Activated CD4-positive, alpha-beta T cell treated with anti-CD3 and anti-CD28 coated beads, Interleukin-2, amount 10 ng/mL, durations not matched to agents 7 days and 5 days (primary cell): ENCODE results near the gene DCTN2. TPM values are rescaled to one million over a fixed set of nuclear protein-coding genes. Genes with fewer than 3 reads are reported as not detected.
"Not testable (repeated sequence)": the region's sequence is repeated elsewhere in the genome, so short reads cannot be mapped to it uniquely, and the experiment has no call there.

Experiments
- CTCF ChIA-PET: fragments of 350-600 bp; sonication (Branson Sonifier 250); formaldehyde crosslinking; loops from one replicate; lab custom pipeline; 2021; ENCODE audit warnings: antibody characterized with exemption; lab: Charles Lee
- POLR2A ChIA-PET: fragments of 350-600 bp; sonication (Branson Sonifier 250); formaldehyde crosslinking; loops from one replicate; lab custom pipeline; 2021; ENCODE audit warnings: antibody characterized with exemption; lab: Charles Lee
- DNase-seq: peaks from one replicate; pipeline ENCODE4 v3.0.0-alpha.2; 2020
- H3K27ac Mint-ChIP-seq: one replicate; pipeline ENCODE4 v1.8.0; 2021; ENCODE audit warnings: mild to moderate bottlenecking, moderate library complexity, mixed read lengths
- H3K27me3 Mint-ChIP-seq: one replicate; pipeline ENCODE4 v1.8.0; 2021; ENCODE audit warnings: mixed read lengths
- H3K36me3 Mint-ChIP-seq: one replicate; pipeline ENCODE4 v1.8.0; 2021; ENCODE audit warnings: low read depth, mixed read lengths
- H3K4me1 Mint-ChIP-seq: one replicate; pipeline ENCODE4 v1.8.0; 2021; ENCODE audit warnings: mixed read lengths
- H3K4me3 Mint-ChIP-seq: one replicate; pipeline ENCODE4 v1.8.0; 2021; ENCODE audit warnings: mild to moderate bottlenecking, moderate library complexity, mixed read lengths
- H3K9me3 Mint-ChIP-seq: one replicate; pipeline ENCODE4 v1.8.0; 2021; ENCODE audit warnings: mixed read lengths
- total RNA-seq, 2 experiments: library from RNA; stranded (reverse); gene quantifications; one replicate each; pipeline ENCODE4 v1.2.3, GENCODE V29; 2021

Gene DCTN2
- total RNA-seq, 2 experiments from 2014 or later = 79.3 to 80.5 TPM

DNA sequence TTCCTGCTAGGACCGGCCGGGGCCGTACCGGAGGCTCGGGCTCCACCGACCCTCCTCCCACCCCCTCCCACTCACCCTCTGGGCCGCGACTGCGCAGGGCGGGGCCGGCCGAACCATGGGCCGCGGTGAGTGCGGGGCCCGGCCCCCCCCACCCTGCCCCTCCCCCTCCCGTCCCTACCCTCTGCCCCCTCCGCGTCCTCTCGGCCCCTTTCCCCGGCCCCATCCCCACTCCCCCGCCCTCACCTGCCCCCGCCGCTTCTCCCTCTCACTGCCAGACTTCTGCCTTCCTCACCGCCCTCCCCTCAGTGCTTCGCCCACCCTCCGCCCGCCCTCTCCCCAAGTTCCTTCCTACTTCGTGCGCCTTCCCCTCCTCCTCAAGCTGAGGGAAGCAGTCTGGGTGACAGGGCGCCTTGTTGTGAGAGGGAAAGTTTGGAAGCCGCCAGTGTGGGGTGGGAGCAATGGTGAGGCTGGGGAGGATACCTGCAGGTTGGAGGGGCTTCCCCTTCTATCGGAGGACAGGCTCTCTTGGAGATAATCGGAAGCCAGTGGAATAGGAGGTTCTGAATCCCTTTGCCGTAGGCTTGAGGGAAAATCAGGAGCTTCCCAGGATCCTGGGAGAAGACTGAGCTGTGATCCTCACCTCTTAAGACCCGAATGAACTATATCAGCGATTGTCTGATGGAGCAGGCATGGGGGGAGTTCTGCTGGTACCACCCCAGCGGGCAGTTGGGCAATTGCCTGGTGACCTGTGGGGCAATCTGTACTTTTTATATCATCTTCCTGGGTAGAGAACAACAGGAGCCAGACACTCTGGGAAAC lies 23.9 kb downstream of the DCTN2 start:
- Mint-ChIP-seq H3K4me1 (peaks cover 55% of the 10 kb centered on the region), H3K9me3 (no peaks in the 10 kb centered on the region), H3K27me3 (no peaks in the 10 kb centered on the region), H3K36me3 (peaks cover 31% of the 10 kb centered on the region), H3K27ac (peak overlapping the region; percentile 94), H3K4me3 (peak overlapping the region; percentile 98)
- DNase-seq = peak; percentile 60
- ChIA-PET POLR2A (no interaction called here), CTCF (interaction anchor here (0.6 to 8.9 kb wide), 6 partner anchors 8 to 77 kb away, joined by 3 to 70 read pairs (median 4); no protein-coding TSS in a partner anchor)

DNA sequence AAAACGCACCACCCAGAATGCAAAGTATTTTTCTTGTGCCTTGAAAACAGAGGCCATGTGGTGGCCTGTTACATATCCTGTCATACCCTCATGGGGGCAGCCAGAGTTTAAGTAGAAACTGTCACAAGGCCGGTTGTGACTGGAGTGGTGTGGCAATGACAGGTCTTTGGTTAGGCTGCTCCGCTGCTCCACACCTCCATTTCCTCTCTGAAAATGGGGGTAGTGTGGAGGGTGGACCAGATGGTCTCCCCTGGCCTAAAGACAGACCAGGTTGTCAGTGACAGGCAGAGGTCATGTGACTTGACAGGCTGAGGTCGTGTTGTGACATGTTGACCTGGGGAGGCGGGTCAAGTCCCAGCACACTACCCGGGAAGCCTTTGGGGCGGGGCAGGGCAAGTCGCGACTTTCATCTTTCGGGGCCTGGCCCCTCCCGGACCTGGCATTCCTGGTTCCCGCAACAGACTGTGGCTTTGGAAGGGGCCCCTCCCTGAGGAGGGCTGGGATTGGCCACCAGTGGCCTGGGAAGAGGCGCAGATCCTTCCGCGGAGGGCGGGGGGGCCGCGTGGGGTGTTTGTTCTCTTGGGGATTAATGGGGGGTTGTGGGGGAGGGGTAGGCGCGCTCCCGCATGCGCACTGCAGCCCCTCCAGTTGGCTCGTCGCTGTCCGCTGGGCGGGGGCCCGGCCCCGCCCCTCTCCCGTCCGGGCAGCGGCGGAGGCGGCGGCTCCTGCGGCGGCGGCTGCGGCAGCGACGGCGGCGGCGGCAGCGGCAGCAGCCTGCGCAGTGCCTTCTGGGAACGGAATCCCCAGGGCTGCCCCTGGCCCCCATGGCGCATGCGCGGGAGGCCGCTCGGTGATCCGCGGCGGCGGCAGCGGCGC lies 24.7 kb downstream of the DCTN2 start, which contains the start of gene MBD6:
MBD6 (plus strand) TSS at position 814 of the 876 bp plus-strand sequence. CDS start 1,480 bp downstream, outside the sequence.
- H3K4me3 Mint-ChIP-seq = peak within 1 kb of the TSS; percentile 98
- H3K27ac Mint-ChIP-seq = peak within 1 kb of the TSS; percentile 100
- peak; percentile 91 for DNase-seq
- peaks cover 34% of the 10 kb centered on the region for H3K36me3 Mint-ChIP-seq
- peaks cover 61% of the 10 kb centered on the region for H3K4me1 Mint-ChIP-seq
- H3K27me3 Mint-ChIP-seq = no peaks in the 10 kb centered on the region
- H3K9me3 Mint-ChIP-seq = no peaks in the 10 kb centered on the region
- ChIA-PET CTCF (interaction anchor here (0.6 to 8.9 kb wide), 2 partner anchors 15 to 63 kb away, joined by 3 to 70 read pairs; no protein-coding TSS in a partner anchor), POLR2A (no interaction called here)

DNA sequence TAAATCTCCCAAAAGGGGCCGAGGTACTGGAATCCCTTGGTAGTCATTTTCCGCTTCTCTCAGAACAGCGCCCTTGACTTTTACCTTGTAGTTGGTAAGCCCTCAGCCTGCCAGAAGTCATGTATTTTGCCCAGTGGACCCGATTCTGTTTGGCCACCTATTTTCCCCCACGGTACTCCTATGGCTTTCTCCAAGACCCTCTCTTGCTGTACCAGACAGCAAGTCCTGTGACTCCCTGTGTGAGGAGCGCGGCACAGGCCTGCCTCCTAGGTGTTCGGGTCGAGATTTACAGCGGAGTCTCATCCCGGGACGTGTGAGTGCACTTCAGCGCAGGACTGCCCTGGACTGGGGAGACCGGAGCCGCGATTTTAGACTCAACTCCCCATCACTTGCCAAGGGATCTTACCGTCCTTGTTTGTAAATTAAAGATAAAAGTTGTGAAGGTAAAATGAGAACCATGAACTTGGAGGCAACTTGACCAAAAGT lies 25.4 kb downstream of the DCTN2 start:
- H3K36me3 Mint-ChIP-seq = peaks cover 36% of the 10 kb centered on the region

DNA sequence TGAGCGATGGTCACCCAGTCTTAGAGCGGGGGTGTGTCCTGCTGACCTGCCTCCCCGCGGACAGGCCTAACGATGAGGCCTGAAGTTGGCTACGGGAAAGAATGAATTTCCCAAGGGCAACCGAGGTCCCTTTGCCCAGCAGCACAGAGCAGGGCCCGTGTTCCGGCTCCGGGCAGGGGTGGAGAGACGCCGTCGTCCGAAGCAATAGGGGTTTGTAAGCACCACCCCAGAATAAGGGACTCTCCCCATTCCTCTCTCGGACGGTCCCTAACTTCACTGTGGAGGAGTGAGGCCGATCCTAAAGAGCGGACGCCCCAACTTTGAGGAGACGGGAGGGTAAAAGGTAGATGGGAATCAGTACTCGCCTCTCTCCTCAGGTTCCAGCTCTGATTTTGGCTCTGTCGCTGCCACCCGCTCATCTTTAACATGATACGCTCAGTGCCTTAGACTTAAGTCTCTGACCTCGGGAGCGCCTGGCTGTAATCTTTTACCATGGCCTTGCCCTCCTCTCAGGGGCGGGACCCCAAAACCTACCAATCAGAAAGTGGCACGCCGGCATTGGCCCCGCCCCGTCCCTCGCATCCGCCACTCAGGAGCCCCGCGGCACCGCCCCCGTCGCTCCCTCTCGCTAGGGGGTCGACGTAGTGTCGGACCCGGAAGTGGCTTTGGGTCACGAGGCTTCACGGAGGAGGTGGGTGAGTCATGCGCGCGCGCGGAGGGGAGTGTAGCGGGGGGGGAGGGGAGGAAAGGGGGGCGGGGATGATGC lies 26.8 kb downstream of the DCTN2 start, which contains the start of gene DDIT3:
DDIT3 (minus strand) TSS at position 462 of the 766 bp plus-strand sequence. CDS start 3,108 bp downstream, outside the sequence.
- Mint-ChIP-seq H3K4me3 (peak within 1 kb of the TSS; percentile 96), H3K27ac (peak within 1 kb of the TSS; percentile 100), H3K9me3 (no peaks in the 10 kb centered on the region), H3K27me3 (no peaks in the 10 kb centered on the region), H3K4me1 (peaks cover 61% of the 10 kb centered on the region), H3K36me3 (peaks cover 49% of the 10 kb centered on the region)
- DNase-seq = peak; percentile 99
- CTCF ChIA-PET = interaction anchor here (1.3 to 1.8 kb wide), 2 partner anchors 17 to 62 kb away, joined by 3 to 7 read pairs; no protein-coding TSS in a partner anchor
- POLR2A ChIA-PET = no interaction called here

More for the DNA sequence above, 25.4 kb downstream of the DCTN2 start:
- Mint-ChIP-seq H3K9me3 (no peaks in the 10 kb centered on the region), H3K4me1 (peaks cover 65% of the 10 kb centered on the region), H3K27me3 (no peaks in the 10 kb centered on the region), H3K4me3 (peak overlapping the region; percentile 96), H3K27ac (peak overlapping the region; percentile 100)
- DNase-seq = peak; percentile 21
- POLR2A ChIA-PET = no interaction called here
- CTCF ChIA-PET = interaction anchor here (1.3 kb wide), 1 partner anchor 63 kb away, joined by 3 read pairs; no protein-coding TSS in a partner anchor

DNA sequence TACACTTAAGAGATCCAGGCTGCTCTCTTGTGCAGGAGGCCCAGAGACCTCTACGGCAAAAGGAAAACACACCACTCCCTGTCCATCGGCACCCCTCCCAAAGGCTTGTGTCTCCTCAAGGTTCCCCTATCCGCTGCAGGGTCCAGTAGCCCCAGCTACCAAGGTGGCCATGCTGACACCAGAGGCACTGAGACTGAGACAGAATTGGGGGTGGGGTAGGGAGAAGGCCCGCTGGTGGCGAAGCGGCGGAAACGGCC lies 27.3 kb downstream of the DCTN2 start:
- Mint-ChIP-seq H3K9me3 (no peaks in the 10 kb centered on the region), H3K27ac (peak overlapping the region; percentile 100), H3K4me3 (peak overlapping the region; percentile 96), H3K27me3 (no peaks in the 10 kb centered on the region), H3K36me3 (peaks cover 50% of the 10 kb centered on the region), H3K4me1 (peaks cover 57% of the 10 kb centered on the region)
- CTCF ChIA-PET = interaction anchor here (1.8 kb wide), 1 partner anchor 16 kb away, joined by 7 read pairs; no protein-coding TSS in a partner anchor
- POLR2A ChIA-PET = interaction anchor here (0.6 kb wide), 1 partner anchor 830 kb away, joined by 3 read pairs; no protein-coding TSS in a partner anchor
- peak; percentile 32 for DNase-seq

DNA sequence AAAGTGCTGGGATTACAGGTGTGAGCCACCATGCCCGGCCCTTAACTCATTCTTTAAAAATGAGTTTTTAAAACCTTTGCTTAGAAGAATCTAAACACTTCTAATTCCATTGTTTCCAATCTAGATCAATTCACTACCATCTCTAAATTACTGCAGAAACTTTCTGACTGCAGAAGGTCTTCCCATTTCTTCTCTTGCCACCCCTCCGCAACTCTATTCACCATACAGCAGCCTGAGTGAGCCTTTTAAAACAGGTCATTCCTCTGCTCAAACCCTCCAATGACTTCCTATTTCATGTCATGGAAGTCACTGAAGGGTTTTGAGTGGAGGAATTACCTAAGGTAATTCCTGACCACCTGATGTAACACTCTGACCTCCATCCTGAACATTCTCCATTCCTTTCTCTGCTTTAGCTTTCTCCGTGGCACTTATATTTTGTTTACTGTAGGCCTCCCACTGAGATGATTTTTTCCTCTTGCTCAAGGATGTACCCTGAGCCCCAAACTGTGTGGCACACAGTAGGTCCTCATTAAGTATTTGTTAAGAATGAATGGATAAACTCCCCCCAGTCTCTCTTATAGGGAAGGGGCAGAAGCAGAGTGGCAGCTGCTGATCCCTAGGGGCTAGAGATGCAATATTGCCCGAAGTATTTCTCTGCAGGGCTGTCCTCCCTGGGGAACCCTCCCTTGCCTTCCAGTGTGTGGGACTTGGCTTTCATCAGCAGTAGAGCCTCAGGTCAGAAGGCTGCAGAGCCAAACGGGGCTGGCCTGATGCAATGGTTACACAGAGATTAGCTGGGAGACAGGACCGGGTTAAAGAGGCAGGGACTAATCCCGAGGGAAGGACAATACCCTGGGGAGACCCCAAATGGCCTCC lies 27.8 kb downstream of the DCTN2 start:
- peaks cover 51% of the 10 kb centered on the region for H3K36me3 Mint-ChIP-seq
- peaks cover 52% of the 10 kb centered on the region for H3K4me1 Mint-ChIP-seq
- H3K27ac Mint-ChIP-seq = peak overlapping the region; percentile 100
- DNase-seq = no peak
- H3K4me3 Mint-ChIP-seq = peak overlapping the region; percentile 96
- ChIA-PET CTCF (interaction anchor here (1.8 kb wide), 1 partner anchor 16 kb away, joined by 7 read pairs; no protein-coding TSS in a partner anchor), POLR2A (interaction anchor here (0.6 kb wide), 1 partner anchor 830 kb away, joined by 3 read pairs; no protein-coding TSS in a partner anchor)
- H3K27me3 Mint-ChIP-seq = no peaks in the 10 kb centered on the region
- no peaks in the 10 kb centered on the region for H3K9me3 Mint-ChIP-seq

DNA sequence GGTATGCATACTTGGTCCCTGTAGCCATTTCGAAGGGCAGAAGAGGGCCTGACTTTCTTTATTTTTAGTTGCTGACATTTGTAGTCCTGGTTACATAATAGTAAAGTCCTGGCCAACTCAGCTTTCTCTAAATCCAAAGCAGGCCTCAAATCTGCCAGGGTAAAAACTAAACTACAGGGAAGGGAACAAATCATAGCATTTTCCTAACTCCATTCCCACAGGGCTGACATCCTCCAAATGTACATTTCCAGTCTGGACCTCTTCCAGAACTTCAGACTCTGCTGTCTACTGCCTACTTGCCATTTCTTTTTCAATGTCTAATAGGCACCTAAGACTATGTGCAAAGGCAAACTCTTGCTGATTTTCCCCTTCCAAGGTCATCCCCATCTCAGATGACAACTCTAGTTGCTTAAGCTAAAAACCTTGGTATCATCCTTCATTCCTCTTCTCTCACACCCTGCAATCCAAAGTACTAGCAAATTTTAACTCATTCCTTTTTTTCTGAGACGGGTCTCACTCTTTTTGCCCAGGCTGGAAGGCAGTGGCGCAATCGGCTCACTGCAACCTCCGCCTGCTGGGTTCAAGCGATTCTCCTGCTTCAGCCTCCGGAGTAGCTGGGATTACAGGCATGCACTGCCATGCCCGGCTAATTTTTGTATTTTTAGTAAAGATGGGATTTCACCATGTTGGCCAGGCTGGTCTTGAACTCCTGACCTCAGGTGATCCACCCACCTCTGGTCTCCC lies 28.6 kb downstream of the DCTN2 start:
- POLR2A ChIA-PET = no interaction called here
- no peak for DNase-seq
- CTCF ChIA-PET = interaction anchor here (1.5 to 2.5 kb wide), 2 partner anchors 14 to 17 kb away, joined by 3 to 7 read pairs; no protein-coding TSS in a partner anchor
- Mint-ChIP-seq H3K36me3 (peaks cover 53% of the 10 kb centered on the region), H3K4me1 (peaks cover 43% of the 10 kb centered on the region), H3K27me3 (no peaks in the 10 kb centered on the region), H3K9me3 (no peaks in the 10 kb centered on the region), H3K27ac (peak overlapping the region; percentile 50), H3K4me3 (peak overlapping the region; percentile 96)

DNA sequence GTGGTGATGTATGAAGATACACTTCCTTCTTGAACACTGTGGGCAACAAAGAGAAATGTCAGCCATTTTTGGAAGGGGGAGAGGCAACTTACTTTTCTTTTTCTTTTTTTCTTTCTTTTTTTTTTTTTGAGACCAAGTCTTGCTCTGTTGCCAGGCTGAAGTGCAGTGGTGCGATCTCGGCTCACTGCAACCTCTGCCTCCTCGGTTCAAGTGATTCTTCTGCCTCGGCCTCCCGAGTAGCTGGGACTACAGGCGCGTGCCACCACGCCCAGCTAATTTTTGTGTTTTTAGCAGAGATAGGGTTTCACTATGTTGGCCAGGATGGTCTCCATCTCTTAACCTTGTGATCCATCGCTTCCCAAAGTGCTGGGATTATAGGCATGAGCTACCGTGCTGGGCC lies 29.3 kb downstream of the DCTN2 start:
- POLR2A ChIA-PET = not testable (repeated sequence)

DNA sequence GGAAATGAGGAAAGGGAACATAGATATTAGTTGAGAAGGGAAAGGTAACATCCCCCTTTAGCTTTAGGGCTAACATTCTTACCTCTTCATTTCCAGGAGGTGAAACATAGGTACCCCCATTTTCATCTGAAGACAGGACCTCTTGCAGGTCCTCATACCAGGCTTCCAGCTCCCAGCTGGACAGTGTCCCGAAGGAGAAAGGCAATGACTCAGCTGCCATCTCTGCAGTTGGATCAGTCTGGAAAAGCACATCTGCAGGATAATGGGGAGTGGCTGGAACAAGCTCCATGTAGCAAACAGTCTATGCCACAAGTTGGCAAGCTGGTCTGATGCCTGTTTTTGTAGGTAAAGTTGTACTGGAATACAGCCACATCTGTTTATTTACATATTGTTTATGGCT lies 29.8 kb downstream of the DCTN2 start:
- peaks cover 64% of the 10 kb centered on the region for H3K36me3 Mint-ChIP-seq
- H3K4me3 Mint-ChIP-seq = no peak overlapping the region
- peaks cover 38% of the 10 kb centered on the region for H3K4me1 Mint-ChIP-seq
- no peaks in the 10 kb centered on the region for H3K9me3 Mint-ChIP-seq
- peak overlapping the region; percentile 60 for H3K27ac Mint-ChIP-seq
- ChIA-PET CTCF (interaction anchor here (1.1 to 3.0 kb wide), 6 partner anchors 13 to 28 kb away, joined by 3 to 16 read pairs (median 4); no protein-coding TSS in a partner anchor), POLR2A (interaction anchor here (0.6 kb wide), 1 partner anchor 28 kb away, joined by 3 read pairs; no protein-coding TSS in a partner anchor)
- H3K27me3 Mint-ChIP-seq = no peaks in the 10 kb centered on the region
- DNase-seq = no peak

More for the DNA sequence above, 29.3 kb downstream of the DCTN2 start:
- H3K4me3 Mint-ChIP-seq, DNase-seq, H3K27me3 Mint-ChIP-seq, H3K9me3 Mint-ChIP-seq: not testable (repeated sequence)
- CTCF ChIA-PET = interaction anchor here (1.5 to 2.5 kb wide), 2 partner anchors 13 to 16 kb away, joined by 3 to 7 read pairs; no protein-coding TSS in a partner anchor
- Mint-ChIP-seq H3K4me1 (peaks cover 40% of the 10 kb centered on the region), H3K27ac (peak overlapping the region; percentile 60), H3K36me3 (peaks cover 59% of the 10 kb centered on the region)

DNA sequence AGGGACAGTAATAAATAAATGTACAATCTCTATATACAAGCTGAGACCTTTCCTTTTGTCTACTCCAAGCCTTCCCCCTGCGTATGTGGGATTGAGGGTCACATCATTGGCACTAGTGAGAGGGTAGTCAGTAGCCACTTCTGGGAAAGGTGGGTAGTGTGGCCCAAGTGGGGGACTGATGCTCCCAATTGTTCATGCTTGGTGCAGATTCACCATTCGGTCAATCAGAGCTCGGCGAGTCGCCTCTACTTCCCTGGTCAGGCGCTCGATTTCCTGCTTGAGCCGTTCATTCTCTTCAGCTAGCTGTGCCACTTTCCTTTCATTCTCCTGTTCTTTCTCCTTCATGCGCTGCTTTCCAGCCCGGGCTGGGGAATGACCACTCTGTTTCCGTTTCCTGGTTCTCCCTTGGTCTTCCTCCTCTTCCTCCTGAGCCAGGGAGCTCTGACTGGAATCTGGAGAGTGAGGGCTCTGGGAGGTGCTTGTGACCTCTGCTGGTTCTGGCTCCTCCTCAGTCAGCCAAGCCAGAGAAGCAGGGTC lies 30.3 kb downstream of the DCTN2 start:
- POLR2A ChIA-PET = interaction anchor here (0.6 kb wide), 1 partner anchor 29 kb away, joined by 3 read pairs; no protein-coding TSS in a partner anchor
- Mint-ChIP-seq H3K4me3 (no peak overlapping the region), H3K27ac (peak overlapping the region; percentile 50), H3K27me3 (no peaks in the 10 kb centered on the region), H3K4me1 (peaks cover 35% of the 10 kb centered on the region), H3K9me3 (no peaks in the 10 kb centered on the region), H3K36me3 (peaks cover 68% of the 10 kb centered on the region)
- CTCF ChIA-PET = interaction anchor here (1.0 to 3.0 kb wide), 6 partner anchors 12 to 34 kb away, joined by 3 to 16 read pairs (median 4); no protein-coding TSS in a partner anchor
- DNase-seq = no peak
